Islet of Langerhans (tissue), 1 donor: ENCODE measurements around the gene ZNF219.

Experiments
- FAIRE-seq: peaks from one replicate; lab custom pipeline; 2011; peaks lifted over from hg19 to GRCh38; lab: Jason Lieb, UNC

Gene ZNF219

GRCh38 chr14:21101802-21102413 lies 3.5 kb upstream of the ZNF219 start:
- no peak for FAIRE-seq

GRCh38 chr14:21100931-21101330 lies 2.5 kb upstream of the ZNF219 start, which contains the start of gene TMEM253:
TSS of gene TMEM253 (plus strand) at chr14:21101066. CDS start at chr14:21101344, 278 bp downstream.
- no peak for FAIRE-seq

- no peak for FAIRE-seq
These were observed 1.1 kb upstream of the ZNF219 start for GRCh38 chr14:21099596-21099985.

- FAIRE-seq, result no peak
These were observed 589 bp upstream of the ZNF219 start for GRCh38 chr14:21098892-21099595.

- FAIRE-seq, result no peak
These were observed 799 bp downstream of the ZNF219 start for GRCh38 chr14:21097636-21098075.

GRCh38 chr14:21096978-21097635 lies 1.3 kb downstream of the ZNF219 start:
- FAIRE-seq, result no peak

GRCh38 chr14:21096438-21096837 lies 2.0 kb downstream of the ZNF219 start:
- FAIRE-seq, result no peak

- no peak for FAIRE-seq
These were observed 2.8 kb downstream of the ZNF219 start for GRCh38 chr14:21095430-21096205.

GRCh38 chr14:21093769-21094681 lies 4.4 kb downstream of the ZNF219 start:
- FAIRE-seq, result no peak

GRCh38 chr14:21093018-21093417 lies 5.4 kb downstream of the ZNF219 start:
- FAIRE-seq, result no peak

GRCh38 chr14:21092273-21093011 lies 6.0 kb downstream of the ZNF219 start:
- FAIRE-seq, result no peak

GRCh38 chr14:21091821-21092272 lies 6.6 kb downstream of the ZNF219 start:
- no peak for FAIRE-seq

- no peak for FAIRE-seq
These were observed 7.4 kb downstream of the ZNF219 start for GRCh38 chr14:21090940-21091663.

- FAIRE-seq, result no peak
These were observed 8.1 kb downstream of the ZNF219 start for GRCh38 chr14:21090194-21090939.

GRCh38 chr14:21089877-21090193 lies 8.6 kb downstream of the ZNF219 start:
- FAIRE-seq, result no peak

- no peak for FAIRE-seq
These were observed 9.2 kb downstream of the ZNF219 start for GRCh38 chr14:21089271-21089670.

GRCh38 chr14:21088687-21089086 lies 9.8 kb downstream of the ZNF219 start:
- FAIRE-seq, result no peak

GRCh38 chr14:21087294-21088091 lies 11.0 kb downstream of the ZNF219 start:
- FAIRE-seq, result peak; percentile 79

GRCh38 chr14:21086908-21087293 lies 11.6 kb downstream of the ZNF219 start:
- no peak for FAIRE-seq
